Colonic mucosa (tissue), 4 donors: Measurements from ENCODE around the gene RNLS. TPM values are rescaled to one million over a fixed set of nuclear protein-coding genes. Genes with fewer than 3 reads are reported as not detected.

Experiments
- DNase-seq: peaks from one replicate; pipeline ENCODE4 v3.0.0-alpha.2; 2020
- H3K27ac ChIP-seq: fragments of 200-600 bp; one replicate; pipeline ENCODE4 v1.8.0; 2021
- H3K27me3 ChIP-seq: fragments of 200-600 bp; one replicate; pipeline ENCODE4 v1.8.0; 2021
- H3K36me3 ChIP-seq: fragments of 200-600 bp; one replicate; pipeline ENCODE4 v1.8.0; 2021
- H3K4me1 ChIP-seq: fragments of 200-600 bp; one replicate; pipeline ENCODE4 v1.8.0; 2021; ENCODE audit warnings: mild to moderate bottlenecking
- H3K4me3 ChIP-seq: fragments of 200-600 bp; one replicate; pipeline ENCODE4 v1.8.0; 2021
- H3K9ac ChIP-seq, 2 donors: one replicate each; pipeline ENCODE4 v1.7.0; 2013; ENCODE audit warnings: control low read depth in 2 of 2, low read depth in 2 of 2, low read length in 2 of 2
- H3K9me3 ChIP-seq: fragments of 200-600 bp; one replicate; pipeline ENCODE4 v1.8.0; 2021
- CTCF ChIP-seq: fragments of 200-600 bp; IDR thresholded peaks from one replicate; pipeline ENCODE4 v1.8.0; 2022; ENCODE audit warnings: antibody characterized with exemption, mild to moderate bottlenecking
- intact Hi-C: fragments of 100-400 bp; cut with DNase I; formaldehyde crosslinking; loops from one replicate; pipeline ENCODE4 v1.14.1; 2022
- total RNA-seq, 2 donors: library from RNA; stranded (reverse); fragmentation: NEBNext Ultra II Directional in 1 of 2; extraction: Animal tissue kit (Norgen Biotek cat#: 25700) in 1 of 2; gene quantifications; one replicate each; pipeline ENCODE4 v1.2.1, GENCODE V29; 2021
- donor health status: healthy.
- donor health status: DM: no; HTN: no; CAD: no.
- donor health status: DM: no; HTN: no; CAD: no.

The RNLS gene
- total RNA-seq, 2 donors from 2014 or later, result 13.0 to 19.1 TPM

- TF ChIP-seq CTCF, result no peak
- intact Hi-C loops, result no loop called here
- no peak overlapping the region for H3K9ac ChIP-seq
- no peak for DNase-seq
- no peak overlapping the region for H3K4me3 ChIP-seq
- no peaks in the 10 kb centered on the region for H3K9me3 ChIP-seq
- no peaks in the 10 kb centered on the region for H3K4me1 ChIP-seq
- no peaks in the 10 kb centered on the region for H3K36me3 ChIP-seq
- no peak overlapping the region for H3K27ac ChIP-seq
- no peaks in the 10 kb centered on the region for H3K27me3 ChIP-seq
Observed at GRCh38 chr10:88594482-88594881, 11.4 kb upstream of the RNLS start.

- Histone ChIP-seq H3K9ac (no peak overlapping the region), H3K27ac (no peak overlapping the region), H3K4me1 (no peaks in the 10 kb centered on the region), H3K27me3 (no peaks in the 10 kb centered on the region), H3K4me3 (no peak overlapping the region), H3K9me3 (no peaks in the 10 kb centered on the region), H3K36me3 (no peaks in the 10 kb centered on the region)
- no peak for DNase-seq
- TF ChIP-seq CTCF, result no peak
- intact Hi-C loops, result no loop called here
Observed at GRCh38 chr10:88592906-88593305, 9.8 kb upstream of the RNLS start.

- H3K9ac ChIP-seq, result no peak overlapping the region
- no peak overlapping the region for H3K4me3 ChIP-seq
- no peaks in the 10 kb centered on the region for H3K4me1 ChIP-seq
- H3K27me3 ChIP-seq, result no peaks in the 10 kb centered on the region
- H3K9me3 ChIP-seq, result no peaks in the 10 kb centered on the region
- intact Hi-C loops, result no loop called here
- H3K27ac ChIP-seq, result no peak overlapping the region
- no peaks in the 10 kb centered on the region for H3K36me3 ChIP-seq
- no peak for TF ChIP-seq CTCF
- no peak for DNase-seq
Observed at GRCh38 chr10:88592381-88592780, 9.3 kb upstream of the RNLS start.

GRCh38 chr10:88586462-88586861, 3.3 kb upstream of the RNLS start, which contains the start of gene LIPJ:
TSS of gene LIPJ (plus strand) at chr10:88586762. CDS start at chr10:88590688, 3,926 bp downstream.
- Histone ChIP-seq H3K9ac (no peak within 1 kb of the TSS), H3K36me3 (no peaks in the 10 kb centered on the region), H3K4me3 (no peak within 1 kb of the TSS), H3K4me1 (no peaks in the 10 kb centered on the region), H3K27ac (no peak within 1 kb of the TSS), H3K27me3 (no peaks in the 10 kb centered on the region), H3K9me3 (no peaks in the 10 kb centered on the region)
- intact Hi-C loops, result no loop called here
- TF ChIP-seq CTCF, result no peak
- DNase-seq, result no peak

- peak overlapping the region; percentile 85 to 96 for H3K9ac ChIP-seq
- no peak for DNase-seq
- no peak for TF ChIP-seq CTCF
- H3K4me3 ChIP-seq, result peak overlapping the region; percentile 62
- H3K27me3 ChIP-seq, result no peaks in the 10 kb centered on the region
- no peaks in the 10 kb centered on the region for H3K4me1 ChIP-seq
- peak overlapping the region; percentile 82 for H3K27ac ChIP-seq
- no peaks in the 10 kb centered on the region for H3K36me3 ChIP-seq
- no peaks in the 10 kb centered on the region for H3K9me3 ChIP-seq
- intact Hi-C loops, result no loop called here
Observed at GRCh38 chr10:88583584-88583957, 453 bp upstream of the RNLS start.

- no peaks in the 10 kb centered on the region for H3K4me1 ChIP-seq
- TF ChIP-seq CTCF, result no peak
- peak overlapping the region in 1 of 2 donors; percentile 96 for H3K9ac ChIP-seq
- intact Hi-C loops, result no loop called here
- no peaks in the 10 kb centered on the region for H3K27me3 ChIP-seq
- H3K36me3 ChIP-seq, result no peaks in the 10 kb centered on the region
- peak overlapping the region; percentile 82 for H3K27ac ChIP-seq
- DNase-seq, result no peak
- H3K4me3 ChIP-seq, result peak overlapping the region; percentile 62
- H3K9me3 ChIP-seq, result no peaks in the 10 kb centered on the region
Observed at GRCh38 chr10:88582411-88582805, 710 bp downstream of the RNLS start.
